Stimulated activated naive CD8-positive, alpha-beta T cell treated with anti-CD3 and anti-CD28 coated beads, Interleukin-15, Interleukin-2, amounts not matched to agents 100 ng/mL and 50 ng/mL, for 24 hours (primary cell): ENCODE results near the gene PADI1.

ENCODE experiments used
- H3K27ac Mint-ChIP-seq: one replicate; pipeline ENCODE4 v1.8.0; 2021; ENCODE audit warnings: mild to moderate bottlenecking, mixed read lengths
- H3K27me3 Mint-ChIP-seq: one replicate; pipeline ENCODE4 v1.8.0; 2021; ENCODE audit warnings: mixed read lengths
- H3K36me3 Mint-ChIP-seq: one replicate; pipeline ENCODE4 v1.8.0; 2021; ENCODE audit warnings: low read depth, mixed read lengths
- H3K4me1 Mint-ChIP-seq: one replicate; pipeline ENCODE4 v1.8.0; 2021; ENCODE audit warnings: low read depth, mixed read lengths
- H3K4me3 Mint-ChIP-seq: one replicate; pipeline ENCODE4 v1.8.0; 2021; ENCODE audit warnings: mild to moderate bottlenecking, mixed read lengths
- H3K9me3 Mint-ChIP-seq: one replicate; pipeline ENCODE4 v1.8.0; 2021; ENCODE audit warnings: mixed read lengths

Gene PADI1

GRCh38 chr1:17204546-17205440 lies at the start of gene PADI1:
Gene PADI1 (plus strand): TSS chr1:17205128. CDS start chr1:17205218, 90 bp downstream.
- Mint-ChIP-seq H3K9me3 (no peaks in the 10 kb centered on the region), H3K27ac (no peak within 1 kb of the TSS), H3K36me3 (no peaks in the 10 kb centered on the region), H3K4me1 (peaks cover 57% of the 10 kb centered on the region), H3K4me3 (no peak within 1 kb of the TSS), H3K27me3 (peaks cover 59% of the 10 kb centered on the region)

- Mint-ChIP-seq H3K36me3 (peaks cover 7% of the 10 kb centered on the region), H3K27ac (no peak overlapping the region), H3K27me3 (peaks cover 28% of the 10 kb centered on the region), H3K9me3 (peaks cover 39% of the 10 kb centered on the region), H3K4me3 (no peak overlapping the region), H3K4me1 (no peaks in the 10 kb centered on the region)
These were observed 49.5 kb upstream of the PADI1 start for GRCh38 chr1:17155257-17155920.

GRCh38 chr1:17156108-17156507 lies 48.8 kb upstream of the PADI1 start:
- Mint-ChIP-seq H3K4me1 (no peaks in the 10 kb centered on the region), H3K4me3 (no peak overlapping the region), H3K27me3 (peaks cover 24% of the 10 kb centered on the region), H3K9me3 (peaks cover 36% of the 10 kb centered on the region), H3K27ac (no peak overlapping the region), H3K36me3 (peaks cover 7% of the 10 kb centered on the region)

- H3K4me3 Mint-ChIP-seq = no peak overlapping the region
- H3K9me3 Mint-ChIP-seq = peaks cover 30% of the 10 kb centered on the region
- H3K4me1 Mint-ChIP-seq = no peaks in the 10 kb centered on the region
- no peak overlapping the region for H3K27ac Mint-ChIP-seq
- peaks cover 13% of the 10 kb centered on the region for H3K27me3 Mint-ChIP-seq
- peaks cover 7% of the 10 kb centered on the region for H3K36me3 Mint-ChIP-seq
These were observed 46.0 kb upstream of the PADI1 start for GRCh38 chr1:17158961-17159360.

GRCh38 chr1:17161137-17161740 lies 43.7 kb upstream of the PADI1 start:
- Mint-ChIP-seq H3K27me3 (peaks cover 9% of the 10 kb centered on the region), H3K9me3 (peaks cover 11% of the 10 kb centered on the region), H3K36me3 (peaks cover 4% of the 10 kb centered on the region), H3K27ac (no peak overlapping the region), H3K4me3 (no peak overlapping the region), H3K4me1 (no peaks in the 10 kb centered on the region)

- Mint-ChIP-seq H3K36me3 (no peaks in the 10 kb centered on the region), H3K27me3 (peaks cover 5% of the 10 kb centered on the region), H3K9me3 (peaks cover 6% of the 10 kb centered on the region), H3K27ac (no peak overlapping the region), H3K4me3 (no peak overlapping the region), H3K4me1 (no peaks in the 10 kb centered on the region)
These were observed 42.8 kb upstream of the PADI1 start for GRCh38 chr1:17161926-17162800.

- no peak overlapping the region for H3K27ac Mint-ChIP-seq
These were observed 42.0 kb upstream of the PADI1 start for GRCh38 chr1:17162941-17163340.

GRCh38 chr1:17163371-17163770 lies 41.6 kb upstream of the PADI1 start:
- no peak overlapping the region for H3K4me3 Mint-ChIP-seq
- H3K4me1 Mint-ChIP-seq = no peaks in the 10 kb centered on the region
- H3K36me3 Mint-ChIP-seq = no peaks in the 10 kb centered on the region
- H3K27ac Mint-ChIP-seq = no peak overlapping the region
- H3K27me3 Mint-ChIP-seq = peaks cover 3% of the 10 kb centered on the region
- no peaks in the 10 kb centered on the region for H3K9me3 Mint-ChIP-seq

More at GRCh38 chr1:17162941-17163340, 42.0 kb upstream of the PADI1 start:
- H3K4me3 Mint-ChIP-seq = no peak overlapping the region
- no peaks in the 10 kb centered on the region for H3K9me3 Mint-ChIP-seq
- H3K36me3 Mint-ChIP-seq = no peaks in the 10 kb centered on the region
- no peaks in the 10 kb centered on the region for H3K4me1 Mint-ChIP-seq
- H3K27me3 Mint-ChIP-seq = peaks cover 3% of the 10 kb centered on the region

- no peak overlapping the region for H3K27ac Mint-ChIP-seq
- H3K4me1 Mint-ChIP-seq = no peaks in the 10 kb centered on the region
- no peaks in the 10 kb centered on the region for H3K36me3 Mint-ChIP-seq
- peaks cover 3% of the 10 kb centered on the region for H3K27me3 Mint-ChIP-seq
- no peaks in the 10 kb centered on the region for H3K9me3 Mint-ChIP-seq
- no peak overlapping the region for H3K4me3 Mint-ChIP-seq
These were observed 40.9 kb upstream of the PADI1 start for GRCh38 chr1:17163789-17164666.

- no peaks in the 10 kb centered on the region for H3K36me3 Mint-ChIP-seq
- no peaks in the 10 kb centered on the region for H3K4me1 Mint-ChIP-seq
- H3K9me3 Mint-ChIP-seq = no peaks in the 10 kb centered on the region
- H3K27me3 Mint-ChIP-seq = peaks cover 3% of the 10 kb centered on the region
- no peak overlapping the region for H3K4me3 Mint-ChIP-seq
- no peak overlapping the region for H3K27ac Mint-ChIP-seq
These were observed 39.1 kb upstream of the PADI1 start for GRCh38 chr1:17165823-17166222.

- peaks cover 3% of the 10 kb centered on the region for H3K27me3 Mint-ChIP-seq
- no peaks in the 10 kb centered on the region for H3K9me3 Mint-ChIP-seq
- H3K27ac Mint-ChIP-seq = no peak overlapping the region
- H3K36me3 Mint-ChIP-seq = no peaks in the 10 kb centered on the region
- H3K4me3 Mint-ChIP-seq = no peak overlapping the region
- no peaks in the 10 kb centered on the region for H3K4me1 Mint-ChIP-seq
These were observed 37.7 kb upstream of the PADI1 start for GRCh38 chr1:17167041-17167785.

GRCh38 chr1:17167786-17168090 lies 37.2 kb upstream of the PADI1 start:
- Mint-ChIP-seq H3K4me1 (no peaks in the 10 kb centered on the region), H3K27me3 (peaks cover 3% of the 10 kb centered on the region), H3K9me3 (no peaks in the 10 kb centered on the region), H3K27ac (no peak overlapping the region), H3K36me3 (no peaks in the 10 kb centered on the region), H3K4me3 (no peak overlapping the region)

GRCh38 chr1:17168091-17168876 lies 36.6 kb upstream of the PADI1 start:
- Mint-ChIP-seq H3K27me3 (peaks cover 3% of the 10 kb centered on the region), H3K4me1 (no peaks in the 10 kb centered on the region), H3K36me3 (no peaks in the 10 kb centered on the region), H3K9me3 (no peaks in the 10 kb centered on the region), H3K4me3 (no peak overlapping the region), H3K27ac (no peak overlapping the region)
